ENCODE results near the gene STARD5. TPM values are rescaled to one million over a fixed set of nuclear protein-coding genes. Genes with fewer than 3 reads are reported as not detected.

Gene STARD5
- total RNA-seq, 1 experiment from 2014 or later, result 3.4 TPM

- CTCF ChIA-PET, result interaction anchor here (0.5 to 2.4 kb wide), 7 partner anchors 8 to 1174 kb away, joined by 3 to 9 read pairs (median 3); no protein-coding TSS in a partner anchor
- no peaks in the 10 kb centered on the region for H3K27me3 Mint-ChIP-seq (ENCODE audit: insufficient read depth, unreplicated experiment)
- H3K36me3 Mint-ChIP-seq (ENCODE audit: insufficient read depth, unreplicated experiment), result peaks cover 1% of the 10 kb centered on the region
- H3K27ac Mint-ChIP-seq (ENCODE audit: low read depth, unreplicated experiment), result no peak overlapping the region
- intact Hi-C loops (cut with micrococcal nuclease), result no loop called here
- no TSS peak for BruUV-seq (replicated peaks)
- H3K4me3 Mint-ChIP-seq (ENCODE audit: unreplicated experiment), result no peak overlapping the region
- peaks cover 22% of the 10 kb centered on the region for H3K4me1 Mint-ChIP-seq (ENCODE audit: insufficient read depth, unreplicated experiment)
- DNase-seq (ENCODE audit: unreplicated experiment), result no peak
- no peak for TF ChIP-seq CTCF (IDR thresholded peaks at IDR 0.05; ENCODE audit: unreplicated experiment)
- H3K9me3 Mint-ChIP-seq (ENCODE audit: unreplicated experiment), result no peaks in the 10 kb centered on the region
- POLR2A ChIA-PET, result interaction anchor here (0.6 to 2.1 kb wide), 4 partner anchors 9 to 47 kb away, joined by 3 to 11 read pairs (median 6); no protein-coding TSS in a partner anchor
Observed at GRCh38 chr15:81327516-81327915, 3.6 kb upstream of the STARD5 start.

GRCh38 chr15:81326466-81327212 is 2.7 kb upstream of the STARD5 start:
- ChIA-PET POLR2A (interaction anchor here (2.0 to 2.1 kb wide), 2 partner anchors 10 to 12 kb away, joined by 6 to 11 read pairs; no protein-coding TSS in a partner anchor), CTCF (interaction anchor here (0.7 to 2.4 kb wide), 4 partner anchors 9 to 52 kb away, joined by 3 to 9 read pairs (median 4); no protein-coding TSS in a partner anchor)
- no peak for DNase-seq (ENCODE audit: unreplicated experiment)
- H3K27me3 Mint-ChIP-seq (ENCODE audit: insufficient read depth, unreplicated experiment), result no peaks in the 10 kb centered on the region
- intact Hi-C loops (cut with micrococcal nuclease), result no loop called here
- peaks cover 26% of the 10 kb centered on the region for H3K4me1 Mint-ChIP-seq (ENCODE audit: insufficient read depth, unreplicated experiment)
- no peak overlapping the region for H3K4me3 Mint-ChIP-seq (ENCODE audit: unreplicated experiment)
- H3K9me3 Mint-ChIP-seq (ENCODE audit: unreplicated experiment), result no peaks in the 10 kb centered on the region
- no peak for TF ChIP-seq CTCF (IDR thresholded peaks at IDR 0.05; ENCODE audit: unreplicated experiment)
- peaks cover 6% of the 10 kb centered on the region for H3K36me3 Mint-ChIP-seq (ENCODE audit: insufficient read depth, unreplicated experiment)
- no peak overlapping the region for H3K27ac Mint-ChIP-seq (ENCODE audit: low read depth, unreplicated experiment)
- BruUV-seq (replicated peaks), result no TSS peak

GRCh38 chr15:81323559-81323943 is 390 bp downstream of the STARD5 start:
- Mint-ChIP-seq H3K27ac (ENCODE audit: low read depth, unreplicated experiment) (peak overlapping the region; percentile 32), H3K4me1 (ENCODE audit: insufficient read depth, unreplicated experiment) (peaks cover 26% of the 10 kb centered on the region), H3K4me3 (ENCODE audit: unreplicated experiment) (peak overlapping the region; percentile 80), H3K36me3 (ENCODE audit: insufficient read depth, unreplicated experiment) (peaks cover 6% of the 10 kb centered on the region), H3K27me3 (ENCODE audit: insufficient read depth, unreplicated experiment) (no peaks in the 10 kb centered on the region), H3K9me3 (ENCODE audit: unreplicated experiment) (no peaks in the 10 kb centered on the region)
- no peak for TF ChIP-seq CTCF (IDR thresholded peaks at IDR 0.05; ENCODE audit: unreplicated experiment)
- intact Hi-C loops (cut with micrococcal nuclease), result no loop called here
- no peak for DNase-seq (ENCODE audit: unreplicated experiment)
- CTCF ChIA-PET, result interaction anchor here (0.9 to 1.8 kb wide), 2 partner anchors 11 to 13 kb away, joined by 3 read pairs; no protein-coding TSS in a partner anchor
- POLR2A ChIA-PET, result interaction anchor here (0.7 to 1.9 kb wide), 12 partner anchors 11 to 649 kb away, joined by 3 to 11 read pairs (median 4); no protein-coding TSS in a partner anchor
- TSS peak; percentile 70 for BruUV-seq (replicated peaks)

GRCh38 chr15:81322676-81323253 is 1.2 kb downstream of the STARD5 start:
- Mint-ChIP-seq H3K27ac (ENCODE audit: low read depth, unreplicated experiment) (peak overlapping the region; percentile 25), H3K36me3 (ENCODE audit: insufficient read depth, unreplicated experiment) (peaks cover 6% of the 10 kb centered on the region)

More at GRCh38 chr15:81322676-81323253, 1.2 kb downstream of the STARD5 start:
- intact Hi-C loops (cut with micrococcal nuclease), result no loop called here
- Mint-ChIP-seq H3K9me3 (ENCODE audit: unreplicated experiment) (no peaks in the 10 kb centered on the region), H3K4me3 (ENCODE audit: unreplicated experiment) (peak overlapping the region; percentile 80), H3K27me3 (ENCODE audit: insufficient read depth, unreplicated experiment) (no peaks in the 10 kb centered on the region), H3K4me1 (ENCODE audit: insufficient read depth, unreplicated experiment) (peaks cover 24% of the 10 kb centered on the region)
- CTCF ChIA-PET, result interaction anchor here (1.2 kb wide), 1 partner anchor 76 kb away, joined by 5 read pairs; no protein-coding TSS in a partner anchor
- no peak for TF ChIP-seq CTCF (IDR thresholded peaks at IDR 0.05; ENCODE audit: unreplicated experiment)
- BruUV-seq (replicated peaks), result no TSS peak
- POLR2A ChIA-PET, result interaction anchor here (0.7 to 1.9 kb wide), 4 partner anchors 11 to 42 kb away, joined by 3 to 7 read pairs (median 4); no protein-coding TSS in a partner anchor
- no peak for DNase-seq (ENCODE audit: unreplicated experiment)
